Measurements from ENCODE around the gene SMAD4. TPM values are rescaled to one million over a fixed set of nuclear protein-coding genes. Genes with fewer than 3 reads are reported as not detected.

SMAD4 gene
- total and polyA plus RNA-seq, 2 of the 13 experiments (the other 11 are each of a cell fraction or from before 2014, with no cell fraction given), result 70.2 to 72.0 TPM

- no peak for TF ChIP-seq SMAD3 (CRISPR knock-in tag; IDR thresholded peaks at IDR 0.05)
- TF ChIP-seq ZFP36 (IDR thresholded peaks at IDR 0.05; ENCODE audit: borderline replicate concordance, low read depth, low read length, partially characterized antibody), result no peak
- TF ChIP-seq ZNF12 (CRISPR knock-in tag; IDR thresholded peaks at IDR 0.05), result no peak
- TF ChIP-seq ZXDC (CRISPR knock-in tag; IDR thresholded peaks at IDR 0.05), result no peak
Observed at GRCh38 chr18:51068105-51068504, 38.1 kb downstream of the SMAD4 start (continued).

DNA sequence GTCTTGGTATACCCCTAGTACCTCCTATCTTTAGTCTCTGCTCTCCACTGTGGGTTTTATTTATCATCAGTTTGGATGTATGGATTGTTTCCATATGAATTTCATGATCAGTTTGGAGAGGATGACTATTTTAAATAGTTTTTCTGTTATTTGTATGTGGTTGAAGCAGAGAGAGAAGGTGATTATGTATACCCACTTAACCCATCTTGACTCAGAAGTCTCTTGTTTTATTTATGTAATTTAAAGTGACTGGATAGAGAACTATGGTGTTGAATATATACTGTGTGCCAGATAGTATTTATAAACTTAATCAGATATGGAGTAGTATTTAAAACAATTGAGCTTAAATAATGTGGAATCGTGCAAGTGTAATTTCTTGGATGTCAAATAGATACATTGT is 39.9 kb downstream of the SMAD4 start:
- 100% methylated on average over 1 of the region's 1 CpG for WGBS (ENCODE audit: low lambda C conversion rate)
- ATAC-seq (no peak), DNase-seq (ENCODE audit: low spot score) (no peak), FAIRE-seq (no peak)
- no peaks in the 10 kb centered on the region for H3K27me3 ChIP-seq (ENCODE audit: control insufficient read depth in 1 of 2, insufficient read depth in 2 of 2, low read length in 2 of 2)
- ChIA-PET POLR2A (no interaction called here), CTCF (ENCODE audit: low intra/inter-chr PET ratio, low total read pairs) (no interaction called here)
- no peak overlapping the region for H3K27ac ChIP-seq (ENCODE audit: extremely low read length, insufficient read depth, low read length)
- peaks cover 7 to 50% of the 10 kb centered on the region in 2 experiments; a peak in 4 of 5 replicates for H3K36me3 ChIP-seq (replicated peaks in 1 of 2; ENCODE audit: control insufficient read depth in 1 of 2, insufficient read depth in 2 of 2, low read length in 2 of 2)
- intact Hi-C loops (cut with micrococcal nuclease; ENCODE audit: unreplicated experiment) (no loop called here), in situ Hi-C loops (cut with HindIII; ENCODE audit: extremely low pct_ligation_motif_present, low pct_unique_long_range_greater_than_20kb) (no loop called here)
- H3K9ac ChIP-seq (ENCODE audit: insufficient read depth, low read depth, low read length), result no peak overlapping the region
- TF ChIP-seq PHB2 (IDR thresholded peaks at IDR 0.05; ENCODE audit: partially characterized antibody) (no peak), ZNF546 (CRISPR knock-in tag; conservative IDR thresholded peaks at IDR 0.05) (no peak), ZNF143 (CRISPR knock-in tag; IDR thresholded peaks at IDR 0.05) (no peak), YEATS2 (CRISPR knock-in tag; IDR thresholded peaks at IDR 0.05; ENCODE audit: borderline replicate concordance) (no peak), NPAS2 (CRISPR knock-in tag; IDR thresholded peaks at IDR 0.05; ENCODE audit: borderline replicate concordance) (no peak), REPIN1 (CRISPR knock-in tag; IDR thresholded peaks at IDR 0.05; ENCODE audit: borderline replicate concordance, low read depth) (no peak), SIX4 (CRISPR knock-in tag; IDR thresholded peaks at IDR 0.05) (no peak), ZNF225 (CRISPR knock-in tag; IDR thresholded peaks at IDR 0.05) (no peak), SPEN (CRISPR knock-in tag; IDR thresholded peaks at IDR 0.05; ENCODE audit: low read depth) (no peak), FOXC1 (CRISPR knock-in tag; IDR thresholded peaks at IDR 0.05; ENCODE audit: borderline replicate concordance) (no peak), HOXA9 (CRISPR knock-in tag; IDR thresholded peaks at IDR 0.05; ENCODE audit: borderline replicate concordance) (no peak), KLF15 (CRISPR knock-in tag; IDR thresholded peaks at IDR 0.05; ENCODE audit: borderline replicate concordance) (no peak)
- TF ChIP-seq, protein P1, sequence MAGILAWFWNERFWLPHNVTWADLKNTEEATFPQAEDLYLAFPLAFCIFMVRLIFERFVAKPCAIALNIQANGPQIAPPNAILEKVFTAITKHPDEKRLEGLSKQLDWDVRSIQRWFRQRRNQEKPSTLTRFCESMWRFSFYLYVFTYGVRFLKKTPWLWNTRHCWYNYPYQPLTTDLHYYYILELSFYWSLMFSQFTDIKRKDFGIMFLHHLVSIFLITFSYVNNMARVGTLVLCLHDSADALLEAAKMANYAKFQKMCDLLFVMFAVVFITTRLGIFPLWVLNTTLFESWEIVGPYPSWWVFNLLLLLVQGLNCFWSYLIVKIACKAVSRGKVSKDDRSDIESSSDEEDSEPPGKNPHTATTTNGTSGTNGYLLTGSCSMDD (CRISPR knock-in tag; IDR thresholded peaks at IDR 0.05), result no peak
- TF ChIP-seq, protein P2, sequence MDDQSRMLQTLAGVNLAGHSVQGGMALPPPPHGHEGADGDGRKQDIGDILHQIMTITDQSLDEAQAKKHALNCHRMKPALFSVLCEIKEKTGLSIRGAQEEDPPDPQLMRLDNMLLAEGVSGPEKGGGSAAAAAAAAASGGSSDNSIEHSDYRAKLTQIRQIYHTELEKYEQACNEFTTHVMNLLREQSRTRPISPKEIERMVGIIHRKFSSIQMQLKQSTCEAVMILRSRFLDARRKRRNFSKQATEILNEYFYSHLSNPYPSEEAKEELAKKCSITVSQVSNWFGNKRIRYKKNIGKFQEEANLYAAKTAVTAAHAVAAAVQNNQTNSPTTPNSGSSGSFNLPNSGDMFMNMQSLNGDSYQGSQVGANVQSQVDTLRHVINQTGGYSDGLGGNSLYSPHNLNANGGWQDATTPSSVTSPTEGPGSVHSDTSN (CRISPR knock-in tag; IDR thresholded peaks at IDR 0.05; ENCODE audit: borderline replicate concordance), result no peak
- TF ChIP-seq, protein P3, sequence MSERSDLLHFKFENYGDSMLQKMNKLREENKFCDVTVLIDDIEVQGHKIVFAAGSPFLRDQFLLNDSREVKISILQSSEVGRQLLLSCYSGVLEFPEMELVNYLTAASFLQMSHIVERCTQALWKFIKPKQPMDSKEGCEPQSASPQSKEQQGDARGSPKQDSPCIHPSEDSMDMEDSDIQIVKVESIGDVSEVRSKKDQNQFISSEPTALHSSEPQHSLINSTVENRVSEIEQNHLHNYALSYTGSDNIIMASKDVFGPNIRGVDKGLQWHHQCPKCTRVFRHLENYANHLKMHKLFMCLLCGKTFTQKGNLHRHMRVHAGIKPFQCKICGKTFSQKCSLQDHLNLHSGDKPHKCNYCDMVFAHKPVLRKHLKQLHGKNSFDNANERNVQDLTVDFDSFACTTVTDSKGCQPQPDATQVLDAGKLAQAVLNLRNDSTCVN (CRISPR knock-in tag; IDR thresholded peaks at IDR 0.05; ENCODE audit: borderline replicate concordance), result no peak
- peaks cover 3% of the 10 kb centered on the region for H3K79me2 ChIP-seq (ENCODE audit: insufficient read depth, low read length)
- no peak overlapping the region for H3K4me2 ChIP-seq (ENCODE audit: low read depth, low read length)
- H3K9me3 ChIP-seq (ENCODE audit: low read length), result no peaks in the 10 kb centered on the region
- no peaks in the 10 kb centered on the region for H4K20me1 ChIP-seq (ENCODE audit: insufficient read depth, low read length)
- BruUV-seq (replicated peaks), result no TSS peak
- H3K4me3 ChIP-seq (replicated peaks in 1 of 3; ENCODE audit: insufficient read depth in 1 of 3, low read depth in 2 of 3, low read length in 3 of 3), result no peak overlapping the region
- no peaks in the 10 kb centered on the region for H3K4me1 ChIP-seq (ENCODE audit: insufficient read depth, low read length)
- no peak overlapping the region for H2AFZ ChIP-seq (ENCODE audit: low read length)
